DMS153 (cell line): ENCODE measurements around the gene AKR1B1.

Source experiments
- DNase-seq: peaks from one replicate; lab custom pipeline; 2025; lab: John Stamatoyannopoulos, UW

Gene AKR1B1

GRCh38 chr7:134415700-134416099 is 43.2 kb downstream of the AKR1B1 start:
- DNase-seq: no peak

DNA sequence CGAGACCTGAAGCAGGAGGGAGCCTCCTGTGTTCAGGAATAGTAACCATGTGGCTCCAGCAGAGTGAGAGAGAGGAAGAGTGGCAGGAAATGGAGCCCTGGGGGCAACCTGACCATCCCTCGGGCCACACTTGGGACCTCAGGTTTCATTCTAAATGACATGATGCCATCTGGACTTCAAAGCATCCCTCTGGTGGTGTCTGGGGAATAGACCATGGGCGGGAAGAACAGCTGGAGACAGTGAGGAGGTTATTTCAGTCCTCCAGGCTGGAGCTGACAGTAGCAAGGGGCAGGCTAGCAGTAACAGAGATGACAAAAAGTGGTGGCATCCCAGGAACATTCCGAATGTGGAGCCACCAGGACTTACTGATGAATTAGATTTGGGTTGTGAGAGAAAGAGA is 44.8 kb downstream of the AKR1B1 start:
- DNase-seq: no peak

GRCh38 chr7:134407311-134407710 is 51.6 kb downstream of the AKR1B1 start:
- DNase-seq: no peak

- no peak for DNase-seq
Measured at GRCh38 chr7:134406431-134406830, 52.5 kb downstream of the AKR1B1 start.

- DNase-seq: no peak
Measured at GRCh38 chr7:134405299-134405698, 53.6 kb downstream of the AKR1B1 start.

GRCh38 chr7:134403062-134403461 is 55.8 kb downstream of the AKR1B1 start:
- no peak for DNase-seq

GRCh38 chr7:134400859-134401258 is 58.0 kb downstream of the AKR1B1 start:
- no peak for DNase-seq

- no peak for DNase-seq
Measured at GRCh38 chr7:134396031-134396430, 62.9 kb downstream of the AKR1B1 start.

DNA sequence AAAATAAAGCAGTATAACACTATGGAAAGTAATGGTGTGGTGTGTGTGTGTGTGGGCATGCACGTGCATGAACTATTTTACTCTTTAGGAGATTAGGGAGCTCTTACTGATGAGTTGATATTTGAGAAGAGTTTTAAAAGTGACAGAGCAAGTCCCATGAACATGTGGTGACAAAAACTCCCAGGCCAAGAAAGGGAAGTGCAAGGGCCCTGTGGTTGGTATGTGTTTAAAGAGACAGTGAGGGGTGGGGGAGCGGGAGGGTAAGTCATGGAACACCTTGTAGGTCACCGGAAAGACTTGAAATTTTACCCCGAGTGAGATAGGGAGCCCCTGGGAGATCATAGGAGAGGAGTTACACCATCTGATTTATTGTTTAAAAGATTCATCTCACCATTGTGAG is 63.3 kb downstream of the AKR1B1 start:
- DNase-seq: no peak

DNA sequence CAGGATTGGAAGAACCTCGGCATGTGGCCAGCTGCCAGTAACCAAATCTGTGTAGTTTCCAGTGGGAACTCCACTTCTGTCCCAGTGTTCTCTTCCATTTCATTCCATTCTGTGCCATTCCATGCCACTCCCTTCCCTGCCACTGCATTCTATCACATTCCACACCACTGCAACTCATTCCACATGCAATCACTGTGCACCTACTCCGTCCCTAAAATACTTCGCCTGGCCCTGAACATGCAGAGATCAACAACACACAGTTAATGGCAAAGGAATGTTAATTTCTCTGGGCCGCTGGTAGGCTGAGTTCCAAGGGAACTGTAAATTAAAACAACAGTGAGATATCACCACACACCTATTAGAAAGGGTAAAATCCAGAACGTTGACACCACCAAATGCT is 64.8 kb downstream of the AKR1B1 start:
- no peak for DNase-seq
